ENCODE data around the gene CARTPT. TPM values are rescaled to one million over a fixed set of nuclear protein-coding genes. Genes with fewer than 3 reads are reported as not detected.

The CARTPT gene
- total and polyA plus RNA-seq, 9 of the 15 experiments (the other 6 are each of a cell fraction or from before 2014, with no cell fraction given), result not detected

GRCh38 chr5:71697967-71698366 lies 21.1 kb upstream of the CARTPT start (continued):
- TF ChIP-seq ARID3B (CRISPR knock-in tag; IDR thresholded peaks at IDR 0.05; ENCODE audit: borderline replicate concordance) (no peak), ZC3H4 (CRISPR knock-in tag; IDR thresholded peaks at IDR 0.05; ENCODE audit: borderline replicate concordance) (no peak), CBFB (CRISPR knock-in tag; IDR thresholded peaks at IDR 0.05) (peak; percentile 93), PRMT5 (CRISPR knock-in tag; IDR thresholded peaks at IDR 0.05) (no peak), MTA1 (IDR thresholded peaks at IDR 0.05; ENCODE audit: borderline replicate concordance) (no peak), AFF1 (IDR thresholded peaks at IDR 0.05; ENCODE audit: low read depth in 1 of 2, partially characterized antibody in 2 of 2) (no peak), THRAP3 (IDR thresholded peaks at IDR 0.05; ENCODE audit: borderline replicate concordance) (no peak), POLR2AphosphoS2 (IDR thresholded peaks at IDR 0.05; ENCODE audit: low read length) (no peak), CLOCK (CRISPR knock-in tag; IDR thresholded peaks at IDR 0.05; ENCODE audit: borderline replicate concordance) (no peak)
- TF ChIP-seq, protein P1, sequence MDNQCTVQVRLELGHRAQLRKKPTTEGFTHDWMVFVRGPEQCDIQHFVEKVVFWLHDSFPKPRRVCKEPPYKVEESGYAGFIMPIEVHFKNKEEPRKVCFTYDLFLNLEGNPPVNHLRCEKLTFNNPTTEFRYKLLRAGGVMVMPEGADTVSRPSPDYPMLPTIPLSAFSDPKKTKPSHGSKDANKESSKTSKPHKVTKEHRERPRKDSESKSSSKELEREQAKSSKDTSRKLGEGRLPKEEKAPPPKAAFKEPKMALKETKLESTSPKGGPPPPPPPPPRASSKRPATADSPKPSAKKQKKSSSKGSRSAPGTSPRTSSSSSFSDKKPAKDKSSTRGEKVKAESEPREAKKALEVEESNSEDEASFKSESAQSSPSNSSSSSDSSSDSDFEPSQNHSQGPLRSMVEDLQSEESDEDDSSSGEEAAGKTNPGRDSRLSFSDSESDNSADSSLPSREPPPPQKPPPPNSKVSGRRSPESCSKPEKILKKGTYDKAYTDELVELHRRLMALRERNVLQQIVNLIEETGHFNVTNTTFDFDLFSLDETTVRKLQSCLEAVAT (IDR thresholded peaks at IDR 0.05), result peak in 1 of 2 experiments; percentile 67; a peak in 2 of 4 replicates

All from K562 (cell line).